PFSK-1 (cell line): ENCODE measurements around the gene SMIM45.

Experiments
- FOXP2 ChIP-seq: optimal IDR thresholded peaks from 2 replicates; pipeline ENCODE3; 2011; ENCODE audit warnings: borderline replicate concordance, control low read depth, inconsistent platforms; ENCODE audit not compliant: insufficient read depth; ENCODE audit errors: extremely low read length, extremely low read depth
- POLR2AphosphoS5 ChIP-seq: IDR thresholded peaks from 2 replicates; pipeline ENCODE4 v1.6.1; 2012; ENCODE audit warnings: low read depth, mild to moderate bottlenecking, control low read depth, low read length, moderate library complexity
- REST ChIP-seq, 2 experiments: IDR thresholded peaks; 2 replicates each; pipeline versions ENCODE4 v1.6.1 to v1.8.0; 2011 to 2012; ENCODE audit warnings: low read depth in 2 of 2, low read length in 2 of 2, control low read depth in 1 of 2, inconsistent platforms in 1 of 2, mild to moderate bottlenecking in 1 of 2, moderate library complexity in 1 of 2; ENCODE audit not compliant: insufficient read depth in 1 of 2
- SIN3A ChIP-seq: IDR thresholded peaks from 2 replicates; pipeline ENCODE4 v1.6.1; 2012; ENCODE audit warnings: mild to moderate bottlenecking, low read length, moderate library complexity, borderline replicate concordance; ENCODE audit not compliant: insufficient read depth
- TAF1 ChIP-seq: IDR thresholded peaks from 2 replicates; pipeline ENCODE4 v1.6.1; 2012; ENCODE audit warnings: low read length, control low read depth, borderline replicate concordance; ENCODE audit not compliant: insufficient read depth

SMIM45 gene

GRCh38 chr22:41979423-41980250 lies 27.7 kb downstream of the SMIM45 start:
- TF ChIP-seq FOXP2 (no peak), TAF1 (no peak), POLR2AphosphoS5 (no peak)

- TF ChIP-seq SIN3A (no peak), POLR2AphosphoS5 (no peak), TAF1 (no peak), FOXP2 (no peak), REST (IDR thresholded peaks at IDR 0.05; ENCODE audit: insufficient read depth in 1 of 2, low read depth in 2 of 2, low read length in 2 of 2) (no peak)
Observed at GRCh38 chr22:41982865-41983264, 30.9 kb downstream of the SMIM45 start.

DNA sequence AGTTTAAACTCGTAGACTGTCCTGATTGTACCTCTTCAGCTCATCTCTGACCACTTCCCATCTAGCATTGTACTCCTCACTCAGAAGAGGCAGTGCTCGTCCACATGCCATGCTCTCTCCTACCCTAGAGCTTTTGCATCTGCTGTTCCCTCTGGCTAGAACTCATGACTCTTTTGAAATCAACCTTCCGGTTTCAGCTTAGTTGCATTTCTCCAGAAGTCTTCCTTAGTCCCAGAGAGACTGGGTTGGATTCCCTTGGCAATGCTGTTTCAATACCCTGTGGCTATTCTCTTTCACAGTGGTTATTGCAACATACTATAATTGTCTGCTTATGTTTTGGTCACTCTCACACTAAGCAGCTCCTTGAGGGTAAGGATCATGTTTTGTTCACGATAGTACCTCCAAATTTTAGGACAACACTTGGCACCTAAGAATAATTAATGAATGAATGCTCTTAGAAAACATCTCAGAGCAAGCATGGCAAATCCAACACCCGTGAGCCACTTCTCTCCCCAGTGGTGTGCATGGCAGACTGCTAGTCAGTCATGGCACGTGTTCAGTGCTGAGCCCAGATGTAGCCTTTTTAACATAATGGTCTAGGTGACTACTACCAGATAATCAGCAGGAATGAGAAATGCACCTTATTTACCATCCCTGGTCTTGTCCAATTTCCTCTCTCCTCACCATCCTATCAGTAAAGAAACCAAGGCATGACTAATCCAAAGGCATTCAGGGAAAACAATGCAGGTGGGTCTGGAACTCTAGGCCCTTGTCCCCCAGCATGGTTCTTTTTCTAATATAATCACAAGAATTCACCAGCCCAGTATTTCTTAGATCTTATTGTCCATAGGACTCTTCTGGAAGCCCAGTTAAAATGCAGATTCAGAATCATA lies 31.8 kb downstream of the SMIM45 start:
- TF ChIP-seq TAF1 = no peak
- no peak for TF ChIP-seq FOXP2

DNA sequence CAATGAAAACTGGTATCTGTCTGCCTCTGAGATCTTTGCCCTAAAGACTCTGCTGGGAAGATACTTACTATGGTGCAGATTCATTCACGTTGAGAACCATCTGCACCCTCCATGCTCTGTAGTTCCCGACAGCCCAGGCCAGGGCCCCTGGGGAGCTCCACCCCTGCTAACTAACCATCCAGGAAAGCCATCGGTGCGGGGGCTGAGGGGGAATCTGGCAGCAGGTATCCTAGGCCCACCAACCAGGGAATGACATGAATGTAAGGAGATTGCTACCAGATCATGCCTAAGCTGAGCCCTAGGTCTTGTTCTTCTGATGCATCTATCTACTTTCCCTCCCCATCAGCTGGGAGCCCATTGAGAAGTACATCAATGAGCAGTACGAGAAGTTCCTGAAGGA lies 35.3 kb downstream of the SMIM45 start:
- no peak for TF ChIP-seq REST (IDR thresholded peaks at IDR 0.05; ENCODE audit: insufficient read depth in 1 of 2, low read depth in 2 of 2, low read length in 2 of 2)
- no peak for TF ChIP-seq TAF1
- no peak for TF ChIP-seq FOXP2
- no peak for TF ChIP-seq SIN3A

- no peak for TF ChIP-seq TAF1
- TF ChIP-seq FOXP2 = no peak
- TF ChIP-seq SIN3A = no peak
- no peak for TF ChIP-seq POLR2AphosphoS5
- TF ChIP-seq REST (IDR thresholded peaks at IDR 0.05; ENCODE audit: insufficient read depth in 1 of 2, low read depth in 2 of 2, low read length in 2 of 2) = no peak
Observed at GRCh38 chr22:41989246-41989645, 37.3 kb downstream of the SMIM45 start.

DNA sequence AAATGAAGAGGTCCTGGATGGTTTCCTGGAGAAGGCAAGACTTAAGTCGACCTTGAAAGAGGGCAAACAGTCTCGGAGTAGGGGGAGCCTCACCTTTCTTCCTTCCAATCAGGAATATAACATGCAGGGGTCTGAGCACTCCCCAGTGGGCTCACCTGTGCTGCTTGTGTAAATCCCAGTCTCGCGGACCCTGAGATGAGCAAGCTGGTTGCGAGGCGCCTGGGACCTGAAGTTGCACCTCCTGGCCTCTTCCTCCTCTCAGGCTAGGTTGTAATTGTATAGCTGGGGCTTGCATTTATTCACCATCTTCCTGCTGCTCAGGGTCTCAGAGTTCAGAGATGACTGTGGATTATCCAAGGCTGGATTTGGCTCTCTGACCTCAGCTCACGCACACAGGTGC lies 39.2 kb downstream of the SMIM45 start:
- TF ChIP-seq REST (IDR thresholded peaks at IDR 0.05; ENCODE audit: insufficient read depth in 1 of 2, low read depth in 2 of 2, low read length in 2 of 2) (no peak), SIN3A (no peak), FOXP2 (no peak), TAF1 (no peak), POLR2AphosphoS5 (no peak)
